SK-N-SH (cell line): ENCODE results near the gene PNPLA1. TPM values are rescaled to one million over a fixed set of nuclear protein-coding genes. Genes with fewer than 3 reads are reported as not detected.
A peak's percentile ranks its signal among the peaks of the same experiment; 100 is the strongest.

Source experiments
- CTCF ChIA-PET: fragments of 300-600, 350-600 bp; formaldehyde crosslinking; extraction: SDS; loops from one replicate; lab custom pipeline; 2021; lab: Yijun Ruan, JAX
- POLR2A ChIA-PET: fragments of 350-600 bp; sonication (Branson Sonifier 250); formaldehyde crosslinking; extraction: SDS; loops from one replicate; lab custom pipeline; 2020; ENCODE audit warnings: antibody characterized with exemption, inconsistent platforms; lab: Yijun Ruan, JAX
- DNase-seq: peaks from one replicate; pipeline ENCODE4 v3.0.0; 2012
- H2AFZ ChIP-seq: fragments of 200-600 bp; sonication (generic); 2 replicates; pipeline ENCODE4 v1.8.1; 2016; ENCODE audit warnings: antibody characterized with exemption, mild to moderate bottlenecking, low read depth
- H3F3A ChIP-seq: fragments of 200-600 bp; sonication (generic); replicated peaks from 2 replicates; pipeline ENCODE3; 2016; ENCODE audit warnings: antibody characterized with exemption, mild to moderate bottlenecking; ENCODE audit not compliant: insufficient read depth
- H3K27ac ChIP-seq, 2 experiments: fragments of 200-500 bp in 1 of 2; fragments of 200-600 bp in 1 of 2; sonication (Bioruptor generic) in 1 of 2; sonication (generic), shearing (Covaris generic) in 1 of 2; 2 replicates each; pipeline versions ENCODE4 v1.5.1 to v1.6.1; 2014 to 2016; ENCODE audit warnings: low read depth in 2 of 2, inconsistent platforms in 1 of 2, low read length in 1 of 2, mild to moderate bottlenecking in 1 of 2, mixed read lengths in 1 of 2
- H3K27me3 ChIP-seq: fragments of 200-600 bp; sonication (generic), shearing (Covaris generic); 2 replicates; pipeline ENCODE4 v1.6.1; 2016; ENCODE audit warnings: mixed run types; ENCODE audit not compliant: insufficient read depth
- H3K36me3 ChIP-seq, 2 experiments: fragments of 200-500 bp in 1 of 2; fragments of 200-600 bp in 1 of 2; sonication (Bioruptor generic) in 1 of 2; sonication (generic) in 1 of 2; replicated peaks in 1 of 2; 2 replicates each; pipeline versions ENCODE3 to v1.5.1; 2014 to 2016; ENCODE audit warnings: low read length in 1 of 2, mild to moderate bottlenecking in 1 of 2; ENCODE audit not compliant: insufficient read depth in 2 of 2, control insufficient read depth in 1 of 2
- H3K4me1 ChIP-seq, 2 experiments: fragments of 200-500 bp in 1 of 2; fragments of 200-600 bp in 1 of 2; sonication (Bioruptor generic) in 1 of 2; sonication (generic), shearing (Covaris generic) in 1 of 2; 2 replicates each; pipeline versions ENCODE4 v1.5.1 to v1.6.1; 2014 to 2016; ENCODE audit warnings: low read depth in 1 of 2, low read length in 1 of 2, mixed run types in 1 of 2; ENCODE audit not compliant: insufficient read depth in 2 of 2, control insufficient read depth in 1 of 2
- H3K4me2 ChIP-seq: fragments of 200-600 bp; sonication (generic), shearing (Covaris generic); 2 replicates; pipeline ENCODE4 v1.6.1; 2017; ENCODE audit warnings: mixed run types
- H3K4me3 ChIP-seq, 2 experiments: fragments of 200-500 bp in 1 of 2; fragments of 200-600 bp in 1 of 2; sonication (Bioruptor generic) in 1 of 2; sonication (generic), shearing (Covaris generic) in 1 of 2; 2 replicates each; pipeline versions ENCODE4 v1.5.1 to v1.8.1; 2014 to 2016; ENCODE audit warnings: low read depth in 2 of 2, inconsistent platforms in 1 of 2, low read length in 1 of 2, mild to moderate bottlenecking in 1 of 2, mixed read lengths in 1 of 2, moderate library complexity in 1 of 2
- H3K79me2 ChIP-seq: fragments of 200-600 bp; sonication (generic); 2 replicates; pipeline ENCODE4 v1.8.1; 2017; ENCODE audit warnings: mild to moderate bottlenecking; ENCODE audit not compliant: insufficient read depth
- H3K9ac ChIP-seq: fragments of 200-600 bp; sonication (generic); 2 replicates; pipeline ENCODE4 v1.6.1; 2017; ENCODE audit warnings: mixed run types
- H3K9me2 ChIP-seq: fragments of 200-600 bp; sonication (generic); 2 replicates; pipeline ENCODE4 v1.6.1; 2017; ENCODE audit warnings: mixed run types
- H3K9me3 ChIP-seq: fragments of 200-600 bp; sonication (generic); 2 replicates; pipeline ENCODE4 v1.6.1; 2017; ENCODE audit warnings: mixed run types, mild to moderate bottlenecking, moderate library complexity
- H4K20me1 ChIP-seq: fragments of 200-600 bp; sonication (generic); 2 replicates; pipeline ENCODE4 v1.6.1; 2017; ENCODE audit warnings: mild to moderate bottlenecking, mixed run types; ENCODE audit not compliant: insufficient read depth
- CHD2 ChIP-seq: fragments of 150-350 bp; IDR thresholded peaks from 2 replicates; pipeline ENCODE4 v1.6.1; 2018; ENCODE audit warnings: low read length; ENCODE audit not compliant: partially characterized antibody
- GABPA ChIP-seq: IDR thresholded peaks from 2 replicates; pipeline ENCODE4 v1.4.0; 2012; ENCODE audit warnings: low read depth, mild to moderate bottlenecking
- GATA2 ChIP-seq: sonication (generic); formaldehyde crosslinking; IDR thresholded peaks from 2 replicates; pipeline ENCODE4 v1.5.0; 2020; ENCODE audit warnings: mild to moderate bottlenecking, missing genetic modification reagents
- MEF2A ChIP-seq: IDR thresholded peaks from 2 replicates; pipeline ENCODE4 v1.4.0; 2012; ENCODE audit warnings: low read depth, borderline replicate concordance
- MXI1 ChIP-seq: IDR thresholded peaks from 2 replicates; pipeline ENCODE4 v1.6.1; 2012; ENCODE audit warnings: mild to moderate bottlenecking, low read depth, low read length, improper control_type of control experiment
- POLR2AphosphoS5 ChIP-seq: IDR thresholded peaks from 2 replicates; pipeline ENCODE4 v1.6.1; 2012; ENCODE audit warnings: low read depth, low read length
- RAD21 ChIP-seq: IDR thresholded peaks from 2 replicates; pipeline ENCODE4 v1.6.1; 2012; ENCODE audit warnings: mild to moderate bottlenecking, low read length
- RFX5 ChIP-seq: IDR thresholded peaks from 2 replicates; pipeline ENCODE4 v1.6.1; 2012; ENCODE audit warnings: mild to moderate bottlenecking, improper control_type of control experiment, low read length
- SIN3A ChIP-seq: IDR thresholded peaks from 2 replicates; pipeline ENCODE4 v1.6.1; 2012; ENCODE audit warnings: low read depth, mild to moderate bottlenecking, low read length, moderate library complexity, borderline replicate concordance
- TCF12 ChIP-seq: IDR thresholded peaks from 2 replicates; pipeline ENCODE4 v1.4.0; 2012
- YY1 ChIP-seq: IDR thresholded peaks from 2 replicates; pipeline ENCODE4 v1.4.0; 2012; ENCODE audit warnings: low read depth, mild to moderate bottlenecking
- WGBS: methylation state at CpG from one replicate; pipeline ENCODE4 v1.1.6; 2017; ENCODE audit warnings: low lambda C conversion rate; 5-methylcytosine and 5-hydroxymethylcytosine counted together
- polyA plus RNA-seq, 3 experiments: library from polyadenylated mRNA; depleted of rRNA; stranded (reverse); fragments of >200 nt; gene quantifications; 2 replicates each; pipeline ENCODE4 v1.2.3, GENCODE V29; 2012

Gene PNPLA1
- polyA plus RNA-seq, 1 of the 3 experiments (the other 2 are of a cell fraction), result not detected

- no peak for DNase-seq
- Histone ChIP-seq H3K4me2 (no peak overlapping the region), H3K9ac (no peak overlapping the region), H3K79me2 (no peaks in the 10 kb centered on the region), H3K4me1 (peaks cover 0 to 17% of the 10 kb centered on the region in 2 experiments; a peak in 1 of 4 replicates), H3K9me2 (no peaks in the 10 kb centered on the region), H3F3A (no peaks in the 10 kb centered on the region), H3K36me3 (no peaks in the 10 kb centered on the region), H3K4me3 (no peak overlapping the region), H2AFZ (no peak overlapping the region), H3K27me3 (no peaks in the 10 kb centered on the region), H3K9me3 (no peaks in the 10 kb centered on the region), H4K20me1 (no peaks in the 10 kb centered on the region), H3K27ac (no peak overlapping the region; a peak in 1 of 4 replicates)
- no peak for TF ChIP-seq SIN3A
- TF ChIP-seq TCF12, result no peak
- 63% methylated on average over 3 of the region's 3 CpGs for WGBS
- ChIA-PET POLR2A (no interaction called here), CTCF (interaction anchor here (3.7 to 15.1 kb wide), 2 partner anchors 18 to 19 kb away, joined by 17 to 123 read pairs; no protein-coding TSS in a partner anchor)
These were observed 52.7 kb downstream of the PNPLA1 start for GRCh38 chr6:36322591-36322990.

- Histone ChIP-seq H3K9me2 (no peaks in the 10 kb centered on the region), H3F3A (no peaks in the 10 kb centered on the region), H3K4me3 (no peak overlapping the region), H3K79me2 (no peaks in the 10 kb centered on the region), H4K20me1 (no peaks in the 10 kb centered on the region), H2AFZ (no peak overlapping the region), H3K4me2 (no peak overlapping the region), H3K27ac (peak overlapping the region in 1 of 2 experiments; percentile 34; a peak in 1 of 4 replicates), H3K27me3 (no peaks in the 10 kb centered on the region), H3K36me3 (no peaks in the 10 kb centered on the region), H3K9ac (no peak overlapping the region), H3K9me3 (no peaks in the 10 kb centered on the region), H3K4me1 (peaks cover 0 to 17% of the 10 kb centered on the region in 2 experiments; a peak in 1 of 4 replicates)
- TF ChIP-seq RFX5, result peak; percentile 86
- TF ChIP-seq POLR2AphosphoS5, result no peak
- peak; percentile 78; the same call in 1 of the 2 replicates for TF ChIP-seq MXI1
- no peak for TF ChIP-seq RAD21
- CTCF ChIA-PET, result interaction anchor here (5.3 to 15.1 kb wide), 2 partner anchors 18 to 19 kb away, joined by 24 to 123 read pairs; no protein-coding TSS in a partner anchor
- POLR2A ChIA-PET, result no interaction called here
- 74% methylated on average over 6 of the region's 8 CpGs for WGBS
- DNase-seq, result peak; percentile 83
These were observed 53.2 kb downstream of the PNPLA1 start for GRCh38 chr6:36323062-36323461.

- Histone ChIP-seq H2AFZ (no peak overlapping the region), H3K27ac (no peak overlapping the region), H3K9ac (no peak overlapping the region), H3K4me3 (no peak overlapping the region), H3K4me2 (no peak overlapping the region), H3K27me3 (no peaks in the 10 kb centered on the region; the same call in 1 of the 2 replicates), H3K4me1 (peaks cover 0 to 17% of the 10 kb centered on the region in 2 experiments; a peak in 1 of 4 replicates), H4K20me1 (no peaks in the 10 kb centered on the region), H3K79me2 (no peaks in the 10 kb centered on the region), H3F3A (no peaks in the 10 kb centered on the region), H3K36me3 (no peaks in the 10 kb centered on the region), H3K9me2 (no peaks in the 10 kb centered on the region), H3K9me3 (no peaks in the 10 kb centered on the region)
- CTCF ChIA-PET, result interaction anchor here (0.7 to 15.1 kb wide), 3 partner anchors 17 to 29 kb away, joined by 3 to 123 read pairs (median 24); no protein-coding TSS in a partner anchor
- POLR2A ChIA-PET, result no interaction called here
- WGBS, result 72% methylated on average over 6 of the region's 6 CpGs
- DNase-seq, result no peak
- TF ChIP-seq RAD21 (no peak), GABPA (no peak), YY1 (no peak), CHD2 (no peak), GATA2 (CRISPR knock-in tag) (no peak), MEF2A (no peak)
These were observed 54.3 kb downstream of the PNPLA1 start for GRCh38 chr6:36324191-36324590.
